HG03432 (cell line): ENCODE measurements around the gene ZFX.
"Not testable (repeated sequence)": the region's sequence is repeated elsewhere in the genome, so short reads cannot be mapped to it uniquely, and the experiment has no call there.

Source experiments
- ATAC-seq: cut with Tn5 transposase; IDR thresholded peaks from one replicate; pipeline ENCODE4 v1.9.1; 2021; ENCODE audit warnings: mild to moderate bottlenecking, moderate library complexity; ENCODE audit not compliant: unreplicated experiment

ZFX gene

DNA sequence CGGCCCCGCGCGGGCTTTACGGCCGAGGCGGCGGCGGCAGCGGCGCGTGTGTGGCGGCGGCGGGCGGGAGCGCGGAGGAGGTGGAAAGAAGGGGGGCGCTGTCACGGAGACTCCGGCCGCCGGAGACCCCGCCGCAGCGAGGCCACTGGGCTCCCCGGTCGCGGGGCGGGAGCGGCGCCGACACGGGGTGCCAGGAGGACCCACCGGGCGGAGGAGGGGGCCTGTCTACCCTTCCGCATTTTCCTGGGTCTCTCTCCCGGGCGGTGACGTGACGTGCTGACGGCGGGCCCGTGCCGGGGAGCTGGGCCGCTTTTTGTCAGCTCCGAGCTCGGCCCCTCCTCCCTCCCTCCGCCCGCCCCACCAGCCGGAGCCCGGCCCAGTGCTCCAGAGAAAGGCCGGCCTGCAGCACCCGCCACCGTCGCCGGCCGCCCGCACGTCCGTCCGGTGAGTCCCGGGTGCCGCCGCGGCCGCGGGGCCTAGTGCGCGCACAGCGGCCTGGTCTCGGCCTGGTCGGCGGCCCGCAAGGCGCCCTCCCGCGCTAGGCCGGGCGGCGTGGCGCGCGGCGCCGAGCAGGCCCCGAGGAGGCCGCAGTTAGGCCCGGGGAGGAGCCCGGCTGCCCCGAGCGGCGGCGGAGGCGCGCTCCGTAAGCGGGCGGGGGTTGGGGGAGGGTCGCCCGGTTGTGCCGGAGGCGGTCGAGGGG lies at the start of gene ZFX:
Gene ZFX (plus strand): TSS at position 379 of the 700 bp plus-strand sequence. CDS start 23,014 bp downstream, outside the sequence.
- ATAC-seq = peak; percentile 56

DNA sequence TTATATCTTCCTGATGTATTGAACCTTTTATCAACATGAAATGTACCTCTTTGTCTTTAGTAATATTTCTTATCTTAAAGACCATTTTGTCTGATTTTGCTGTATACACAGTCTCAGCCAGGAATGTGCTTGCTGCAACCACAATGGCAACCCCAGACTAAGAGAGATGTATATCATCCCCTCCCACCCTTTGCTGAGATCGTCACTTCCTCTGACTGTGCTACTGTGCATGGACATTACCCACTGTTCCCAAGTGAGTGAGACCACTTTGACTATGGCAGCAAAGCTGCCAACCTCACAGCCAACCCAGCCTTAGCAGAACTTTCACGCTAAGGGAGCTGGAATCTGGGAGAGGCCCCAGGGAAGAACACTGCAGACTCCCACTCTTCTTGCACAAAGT lies 48.8 kb upstream of the ZFX start:
- ATAC-seq = no peak

- no peak for ATAC-seq
Measured at GRCh38 chrX:24110069-24110468, 39.5 kb upstream of the ZFX start.

- no peak for ATAC-seq
Measured at GRCh38 chrX:24113181-24113580, 36.3 kb upstream of the ZFX start.

- no peak for ATAC-seq
Measured at GRCh38 chrX:24117258-24117657, 32.3 kb upstream of the ZFX start.

- ATAC-seq = no peak
Measured at GRCh38 chrX:24124244-24124799, 25.2 kb upstream of the ZFX start.

GRCh38 chrX:24125028-24125612 lies 24.4 kb upstream of the ZFX start:
- ATAC-seq = no peak

- no peak for ATAC-seq
Measured at GRCh38 chrX:24131476-24131875, 18.1 kb upstream of the ZFX start.

- ATAC-seq = no peak
Measured at GRCh38 chrX:24133312-24133711, 16.2 kb upstream of the ZFX start.

DNA sequence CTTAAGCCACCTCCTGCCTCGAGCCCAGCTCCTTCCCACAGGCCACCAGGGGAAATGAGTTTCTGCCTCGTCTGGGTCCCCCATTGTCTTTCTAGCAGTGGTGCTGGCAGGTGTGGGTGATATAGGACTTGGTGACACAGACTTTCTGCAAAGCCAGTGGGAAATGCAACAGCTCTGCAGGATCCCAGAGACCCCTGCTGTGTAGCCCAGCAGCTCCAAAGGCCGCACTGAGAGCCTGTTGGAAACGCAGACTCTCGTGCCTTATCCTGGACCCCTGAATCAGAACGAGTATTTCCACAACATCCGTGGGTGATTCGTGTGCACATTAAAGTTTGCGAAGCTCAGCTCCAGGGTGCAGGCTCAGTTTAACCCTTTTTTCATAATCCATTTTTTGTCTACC lies 13.8 kb upstream of the ZFX start:
- ATAC-seq = not testable (repeated sequence)

- no peak for ATAC-seq
Measured at GRCh38 chrX:24137192-24137591, 12.3 kb upstream of the ZFX start.

GRCh38 chrX:24143982-24144381 lies 5.5 kb upstream of the ZFX start:
- ATAC-seq = not testable (repeated sequence)

- ATAC-seq = no peak
Measured at GRCh38 chrX:24144528-24144927, 5.0 kb upstream of the ZFX start.

DNA sequence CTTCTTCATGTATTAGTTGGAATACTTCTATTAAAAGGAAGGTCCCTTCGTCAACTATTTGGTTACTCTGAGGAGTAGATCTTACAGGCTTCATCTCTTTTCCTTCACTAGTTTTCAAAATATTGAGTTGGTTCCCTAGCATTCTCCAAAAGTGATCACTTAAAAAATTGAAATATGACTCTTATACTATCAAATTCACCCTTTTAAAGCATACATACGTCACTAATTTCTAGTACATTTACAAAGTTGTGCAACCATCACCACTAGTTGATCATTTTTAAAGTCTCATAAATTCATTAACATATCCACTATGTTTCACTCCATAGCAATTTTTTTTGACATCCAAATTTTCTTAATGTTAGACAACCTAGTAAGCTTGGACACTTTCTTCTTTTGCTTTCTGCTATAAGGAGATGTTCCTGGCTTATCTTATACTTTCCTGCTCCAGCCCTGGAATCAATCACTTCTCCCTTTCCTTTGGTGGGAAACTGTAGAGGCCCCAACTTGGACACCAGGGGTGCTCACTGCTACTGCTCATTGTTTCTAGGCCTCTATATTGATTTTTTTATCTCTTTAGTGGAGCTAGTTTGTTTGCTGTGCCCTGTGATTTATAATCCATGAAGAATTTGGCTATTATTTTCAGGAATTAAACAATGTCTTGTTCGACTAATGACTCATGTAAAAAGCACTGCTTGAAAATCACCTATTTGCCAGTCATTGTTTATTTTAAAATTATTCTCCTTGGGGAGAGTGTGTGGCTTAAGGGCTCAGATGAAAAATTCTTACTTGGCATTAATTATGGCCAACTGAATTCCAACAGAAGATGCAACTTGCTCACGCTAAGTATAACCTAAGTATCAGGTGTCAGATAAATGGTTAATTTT lies 4.0 kb upstream of the ZFX start:
- no peak for ATAC-seq

DNA sequence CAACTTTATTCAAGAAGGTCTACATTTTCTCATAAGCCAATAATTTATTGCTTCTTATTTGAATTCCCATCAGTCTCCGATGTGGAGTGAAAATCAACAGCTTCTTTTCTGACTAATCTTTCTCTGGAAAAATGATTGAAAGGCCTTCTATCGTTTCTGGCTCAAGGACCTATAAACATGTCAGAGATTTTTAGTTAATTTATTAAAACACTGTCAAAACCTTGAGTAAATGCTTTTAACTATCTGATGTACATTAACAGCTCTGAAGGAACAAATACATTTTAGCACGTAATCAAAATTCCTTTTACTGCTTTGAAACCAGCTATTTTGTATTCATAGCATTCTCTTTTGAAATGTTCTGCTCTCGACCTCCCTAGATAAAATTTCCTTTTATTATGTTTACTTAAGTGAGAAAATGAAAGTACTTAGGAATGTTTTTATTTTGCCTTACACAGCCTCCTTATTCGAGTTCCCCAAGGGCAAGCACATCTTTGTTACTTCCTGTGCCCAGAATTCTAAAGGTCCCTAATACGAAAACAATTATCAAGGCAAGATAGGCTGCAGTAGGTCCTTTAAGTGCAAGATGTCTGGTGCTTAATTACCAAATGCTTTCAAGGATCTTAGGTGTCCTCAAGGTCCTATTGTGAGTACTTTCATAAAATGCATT lies 3.1 kb upstream of the ZFX start:
- no peak for ATAC-seq

- ATAC-seq = no peak
Measured at GRCh38 chrX:24147165-24147564, 2.4 kb upstream of the ZFX start.

DNA sequence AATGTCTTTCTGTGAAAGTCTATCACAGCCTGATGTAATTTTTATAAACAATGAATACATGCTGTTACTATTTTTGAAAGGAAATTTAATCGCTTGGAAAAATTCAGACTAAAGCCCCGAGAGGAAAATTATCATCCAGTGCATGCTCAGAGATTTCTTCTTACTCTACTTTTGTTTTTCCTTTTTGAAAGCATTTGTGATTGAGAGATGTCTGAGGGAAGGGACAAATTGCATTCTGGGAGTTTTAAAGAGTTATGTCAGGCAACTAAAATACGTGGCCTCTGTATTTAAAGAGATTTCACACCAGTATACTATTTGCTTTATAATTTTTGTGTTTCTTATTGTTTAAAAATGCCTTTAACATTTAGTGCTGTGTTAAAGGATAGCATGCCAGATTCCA lies 1.4 kb upstream of the ZFX start:
- no peak for ATAC-seq

GRCh38 chrX:24148535-24149350 lies 786 bp upstream of the ZFX start:
- no peak for ATAC-seq

- ATAC-seq = peak; percentile 74
Measured at GRCh38 chrX:24150051-24150790, 692 bp downstream of the ZFX start.
